H9 (cell line): ENCODE data around the gene ATP7B. TPM values are rescaled to one million over a fixed set of nuclear protein-coding genes. Genes with fewer than 3 reads are reported as not detected.

Experiments used
- DNase-seq: peaks from one replicate; pipeline ENCODE4 v3.0.0-alpha.2; 2017
- H2AFZ ChIP-seq: one replicate; pipeline ENCODE4 v1.6.1; 2013; ENCODE audit warnings: mild to moderate bottlenecking, low read length, control low read depth, moderate library complexity
- H2AK5ac ChIP-seq: 2 replicates; pipeline ENCODE4 v1.6.1; 2013; ENCODE audit warnings: low read length, control low read depth, mixed read lengths; ENCODE audit not compliant: insufficient read length
- H2BK120ac ChIP-seq: one replicate; pipeline ENCODE4 v1.6.1; 2013; ENCODE audit warnings: low read depth, mild to moderate bottlenecking, low read length, control low read depth, inconsistent platforms; ENCODE audit not compliant: poor library complexity, severe bottlenecking
- H2BK12ac ChIP-seq: 2 replicates; pipeline ENCODE4 v1.6.1; 2013; ENCODE audit warnings: low read length, control low read depth, mixed read lengths, low read depth; ENCODE audit not compliant: insufficient read length
- H2BK15ac ChIP-seq: 2 replicates; pipeline ENCODE4 v1.6.1; 2013; ENCODE audit warnings: low read depth, low read length, control low read depth
- H2BK20ac ChIP-seq: one replicate; pipeline ENCODE4 v1.6.1; 2013; ENCODE audit warnings: low read depth, mild to moderate bottlenecking, low read length, control low read depth, inconsistent platforms; ENCODE audit not compliant: poor library complexity, severe bottlenecking
- H2BK5ac ChIP-seq: 2 replicates; pipeline ENCODE4 v1.6.1; 2013; ENCODE audit warnings: low read length, control low read depth, mixed read lengths; ENCODE audit not compliant: insufficient read length
- H3K14ac ChIP-seq: 2 replicates; pipeline ENCODE4 v1.6.1; 2013; ENCODE audit warnings: low read length, control low read depth; ENCODE audit not compliant: insufficient read depth
- H3K18ac ChIP-seq: 2 replicates; pipeline ENCODE4 v1.6.1; 2013; ENCODE audit warnings: low read depth, mild to moderate bottlenecking, mixed read lengths, low read length, control low read depth; ENCODE audit not compliant: insufficient read length
- H3K23ac ChIP-seq: 2 replicates; pipeline ENCODE4 v1.6.1; 2013; ENCODE audit warnings: low read length, control low read depth, mixed read lengths, low read depth; ENCODE audit not compliant: insufficient read length
- H3K23me2 ChIP-seq: 2 replicates; pipeline ENCODE4 v1.6.1; 2013; ENCODE audit warnings: low read depth, mild to moderate bottlenecking, mixed read lengths, low read length, control low read depth; ENCODE audit not compliant: insufficient read length, poor library complexity, severe bottlenecking
- H3K27ac ChIP-seq: 2 replicates; pipeline ENCODE4 v1.5.1; 2013; ENCODE audit warnings: low read length, control low read depth, mixed read lengths, low read depth; ENCODE audit not compliant: insufficient read length
- H3K27me3 ChIP-seq: 2 replicates; pipeline ENCODE4 v1.6.1; 2013; ENCODE audit warnings: low read length, control low read depth, inconsistent platforms; ENCODE audit not compliant: insufficient read depth
- H3K4ac ChIP-seq: 2 replicates; pipeline ENCODE4 v1.6.1; 2013; ENCODE audit warnings: low read depth, mild to moderate bottlenecking, control low read depth, inconsistent platforms, low read length, moderate library complexity
- H3K4me1 ChIP-seq: 2 replicates; pipeline ENCODE4 v1.6.1; 2013; ENCODE audit warnings: low read length, control low read depth, inconsistent platforms; ENCODE audit not compliant: insufficient read depth
- H3K4me2 ChIP-seq: 2 replicates; pipeline ENCODE4 v1.6.1; 2013; ENCODE audit warnings: low read length, control low read depth, mixed read lengths; ENCODE audit not compliant: insufficient read length, insufficient read depth
- H3K56ac ChIP-seq: 2 replicates; pipeline ENCODE4 v1.6.1; 2013; ENCODE audit warnings: low read depth, mild to moderate bottlenecking, mixed read lengths, low read length, control low read depth; ENCODE audit not compliant: insufficient read length
- H3K79me1 ChIP-seq: 2 replicates; pipeline ENCODE4 v1.6.1; 2013; ENCODE audit warnings: low read depth, mild to moderate bottlenecking, moderate library complexity, low read length, control low read depth, inconsistent platforms; ENCODE audit not compliant: insufficient read depth, poor library complexity, severe bottlenecking
- H3K79me2 ChIP-seq: 2 replicates; pipeline ENCODE4 v1.6.1; 2013; ENCODE audit warnings: low read length, control low read depth, inconsistent platforms; ENCODE audit not compliant: insufficient read depth
- H3K9ac ChIP-seq: 2 replicates; pipeline ENCODE4 v1.6.1; 2013; ENCODE audit warnings: low read length, control low read depth, mixed read lengths; ENCODE audit not compliant: insufficient read length; ENCODE audit errors: extremely low read depth
- H3K9me3 ChIP-seq: one replicate; pipeline ENCODE4 v1.6.1; 2013; ENCODE audit warnings: low read depth, low read length, inconsistent platforms; ENCODE audit not compliant: control insufficient read depth
- H3T11ph ChIP-seq: one replicate; pipeline ENCODE4 v1.6.1; 2013; ENCODE audit warnings: mild to moderate bottlenecking, low read length, control low read depth, inconsistent platforms
- H4K20me1 ChIP-seq: one replicate; pipeline ENCODE4 v1.6.1; 2013; ENCODE audit not compliant: control insufficient read depth, insufficient read length, insufficient read depth
- H4K5ac ChIP-seq: 2 replicates; pipeline ENCODE4 v1.6.1; 2013; ENCODE audit warnings: low read depth, mild to moderate bottlenecking, mixed read lengths, low read length, control low read depth; ENCODE audit not compliant: insufficient read length
- H4K8ac ChIP-seq: replicated peaks from 2 replicates; pipeline ENCODE4 v1.6.1; 2013; ENCODE audit warnings: low read length, control low read depth, mixed read lengths, low read depth; ENCODE audit not compliant: insufficient read length
- H4K91ac ChIP-seq: 2 replicates; pipeline ENCODE4 v1.6.1; 2013; ENCODE audit warnings: low read depth, mild to moderate bottlenecking, moderate library complexity, mixed read lengths, low read length, control low read depth; ENCODE audit not compliant: insufficient read length
- H3K27ac Mint-ChIP-seq, 3 experiments: 2 replicates in 2 of 3; 3 replicates in 1 of 3; pipeline ENCODE4 v1.8.0; 2020 to 2021; ENCODE audit warnings: mixed read lengths in 3 of 3, mild to moderate bottlenecking in 1 of 3, moderate library complexity in 1 of 3
- H3K27me3 Mint-ChIP-seq: 2 replicates; pipeline ENCODE4 v1.8.0; 2021; ENCODE audit warnings: low read depth, mild to moderate bottlenecking, moderate library complexity, mixed read lengths
- H3K36me3 Mint-ChIP-seq, 3 experiments: 2 replicates in 2 of 3; 3 replicates in 1 of 3; pipeline ENCODE4 v1.8.0; 2020 to 2021; ENCODE audit warnings: low read depth in 3 of 3, mixed read lengths in 3 of 3; ENCODE audit not compliant: insufficient read depth in 1 of 3
- H3K4me1 Mint-ChIP-seq, 2 experiments: 2 replicates each; pipeline ENCODE4 v1.8.0; 2020; ENCODE audit warnings: mixed read lengths in 2 of 2
- H3K4me3 Mint-ChIP-seq, 2 experiments: 2 replicates in 1 of 2; 3 replicates in 1 of 2; pipeline ENCODE4 v1.8.0; 2020 to 2021; ENCODE audit warnings: mild to moderate bottlenecking in 2 of 2, mixed read lengths in 2 of 2, moderate library complexity in 1 of 2
- H3K9me3 Mint-ChIP-seq, 2 experiments: 2 replicates in 1 of 2; 3 replicates in 1 of 2; pipeline ENCODE4 v1.8.0; 2020; ENCODE audit warnings: mild to moderate bottlenecking in 2 of 2, mixed read lengths in 2 of 2, moderate library complexity in 1 of 2
- CTCF ChIP-seq: fragments of 200-600 bp; sonication (generic); conservative IDR thresholded peaks from 3 replicates; pipeline ENCODE4 v1.8.0; 2021; ENCODE audit warnings: antibody characterized with exemption, mild to moderate bottlenecking
- WGBS: extraction: QIAGEN DNeasy Blood & Tissue Kit; methylation state at CpG from one replicate; pipeline ENCODE4 v1.1.7; 2013; ENCODE audit warnings: missing lambda C conversion rate, low lambda C conversion rate, mixed read lengths; ENCODE audit not compliant: insufficient read length; ENCODE audit errors: extremely low coverage; 5-methylcytosine and 5-hydroxymethylcytosine counted together
- total RNA-seq: library from RNA; stranded (reverse); gene quantifications from 2 replicates; pipeline ENCODE4 v1.2.1, GENCODE V29; 2021

The ATP7B gene
- total RNA-seq, 1 experiment from 2014 or later, result 5.8 TPM

DNA sequence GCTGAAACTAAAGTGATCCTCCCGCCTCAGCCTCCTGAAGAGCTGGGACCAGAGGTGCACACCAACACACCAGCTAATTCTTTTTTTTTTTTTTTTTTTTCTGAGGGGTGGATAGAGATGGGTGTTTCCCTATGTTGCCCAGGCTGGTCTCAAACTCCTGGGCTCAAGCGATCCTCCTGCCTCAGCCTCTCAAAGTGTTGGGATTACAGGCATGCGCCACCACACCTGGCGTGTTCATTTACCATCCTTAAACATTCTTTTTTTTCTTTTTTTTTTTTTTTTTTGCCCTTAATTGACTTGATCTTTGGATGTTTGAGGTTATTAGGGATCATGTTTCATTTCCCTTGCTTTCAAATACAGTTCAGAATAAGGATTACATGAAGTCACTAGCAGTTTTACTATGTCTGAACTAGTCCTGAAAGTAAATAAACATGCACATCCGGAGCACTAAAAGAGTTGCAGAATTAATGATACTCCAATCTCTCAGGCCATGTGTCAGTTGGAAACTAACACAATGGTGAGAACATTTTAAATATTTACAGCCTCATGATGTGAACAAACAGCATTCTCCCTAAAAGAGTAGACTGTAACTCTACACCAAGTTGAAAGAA lies 23.5 kb upstream of the ATP7B start:
- Histone ChIP-seq H2BK15ac (no peak overlapping the region), H2AFZ (no peak overlapping the region), H4K5ac (no peak overlapping the region), H3K18ac (no peak overlapping the region), H3K23me2 (no peaks in the 10 kb centered on the region), H3K79me2 (no peaks in the 10 kb centered on the region), H2BK12ac (no peak overlapping the region), H3K4me1 (no peaks in the 10 kb centered on the region), H2BK20ac (no peak overlapping the region), H2AK5ac (no peak overlapping the region), H3K23ac (no peak overlapping the region), H3K9me3 (no peaks in the 10 kb centered on the region), H4K91ac (no peak overlapping the region), H3K14ac (no peak overlapping the region), H2BK5ac (no peak overlapping the region), H2BK120ac (no peak overlapping the region), H3K79me1 (no peaks in the 10 kb centered on the region), H4K20me1 (no peaks in the 10 kb centered on the region), H3K27ac (no peak overlapping the region), H3T11ph (no peak overlapping the region), H3K27me3 (no peaks in the 10 kb centered on the region; the same call in 1 of the 2 replicates), H3K4me2 (no peak overlapping the region), H3K4ac (no peak overlapping the region), H3K56ac (no peak overlapping the region), H3K9ac (no peak overlapping the region), H4K8ac (no peak overlapping the region)
- Mint-ChIP-seq H3K36me3 (peaks cover 1 to 17% (median 13%) of the 10 kb centered on the region in 3 experiments; a peak in 6 of 7 replicates), H3K27ac (no peak overlapping the region), H3K4me1 (0 out of 4 replicates have a peak, but pooled peaks cover 2% of the 10 kb centered on the region in 2 experiments), H3K9me3 (peaks cover 0 to 8% of the 10 kb centered on the region in 2 experiments; a peak in 2 of 5 replicates), H3K4me3 (no peak overlapping the region), H3K27me3 (no peaks in the 10 kb centered on the region)
- DNase-seq, result no peak
- TF ChIP-seq CTCF, result no peak
- WGBS, result no CpG with 5 or more reads among the region's 5 CpGs
